NK-92 (cell line): ENCODE measurements around the gene PITX1.

Experiments used
- DNase-seq: peaks from one replicate; lab custom pipeline; 2025; ENCODE audit not compliant: unreplicated experiment; lab: John Stamatoyannopoulos, UW

The PITX1 gene

DNA sequence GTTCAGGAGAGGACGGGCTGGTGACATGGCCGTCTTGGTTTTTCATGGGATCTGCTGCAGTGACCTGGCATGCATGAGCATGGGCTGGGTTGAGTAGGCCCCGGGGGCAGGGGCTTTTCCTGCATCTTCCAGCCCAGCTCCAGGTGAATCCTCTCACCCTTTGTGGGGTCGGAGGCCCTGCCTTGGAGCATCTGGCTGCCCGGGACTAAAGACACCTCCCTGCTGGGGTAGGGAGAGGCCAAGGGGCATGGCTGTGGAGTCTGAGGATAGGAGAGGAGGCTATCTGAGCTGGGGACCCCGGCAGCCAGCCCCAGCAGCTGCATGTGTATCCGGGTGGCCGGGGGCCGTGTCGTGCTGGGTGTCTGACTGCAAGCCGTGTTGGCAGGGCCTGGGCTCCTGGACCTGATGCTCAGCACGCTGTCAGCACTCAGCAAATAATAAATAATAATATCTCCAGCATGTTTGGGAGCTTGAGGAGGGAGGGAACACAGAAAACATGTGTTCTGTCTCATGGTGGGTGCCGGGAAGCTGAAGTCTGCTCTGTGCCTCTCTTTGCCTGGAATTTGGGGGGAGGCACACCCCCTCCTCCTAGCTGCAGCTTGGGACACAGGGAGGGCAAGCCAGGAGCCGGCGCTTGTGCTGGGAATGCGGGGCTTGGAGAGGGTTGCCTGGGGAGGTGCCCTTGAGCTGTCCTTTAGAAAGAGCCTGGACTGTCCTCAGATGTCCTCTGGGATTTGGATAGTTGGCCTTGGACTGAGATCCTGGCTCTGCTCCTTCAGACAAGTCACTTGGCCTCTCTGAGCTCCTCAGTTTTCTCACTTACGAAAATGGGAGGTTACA lies 28.4 kb upstream of the PITX1 start:
- no peak for DNase-seq

DNA sequence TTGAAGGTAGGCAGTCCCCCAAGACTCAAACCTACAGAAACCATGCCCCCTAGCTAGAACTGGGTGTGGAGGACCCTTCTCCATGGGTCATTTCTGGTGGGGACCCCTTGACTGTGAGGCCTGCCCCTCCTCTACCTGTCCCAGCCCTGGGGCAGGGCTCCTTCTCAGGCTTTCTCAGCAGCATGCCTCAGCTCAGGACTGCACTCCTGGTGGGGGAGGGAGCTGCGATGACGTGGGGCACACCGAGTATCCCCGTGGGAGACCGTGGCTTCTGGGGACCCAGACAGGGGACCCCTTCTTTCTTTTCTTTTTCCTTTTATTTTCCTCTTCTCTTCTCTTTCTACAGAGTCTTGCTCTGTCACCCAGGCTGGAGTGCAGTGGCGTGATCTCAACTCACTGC lies 27.0 kb upstream of the PITX1 start:
- DNase-seq, result no peak

DNA sequence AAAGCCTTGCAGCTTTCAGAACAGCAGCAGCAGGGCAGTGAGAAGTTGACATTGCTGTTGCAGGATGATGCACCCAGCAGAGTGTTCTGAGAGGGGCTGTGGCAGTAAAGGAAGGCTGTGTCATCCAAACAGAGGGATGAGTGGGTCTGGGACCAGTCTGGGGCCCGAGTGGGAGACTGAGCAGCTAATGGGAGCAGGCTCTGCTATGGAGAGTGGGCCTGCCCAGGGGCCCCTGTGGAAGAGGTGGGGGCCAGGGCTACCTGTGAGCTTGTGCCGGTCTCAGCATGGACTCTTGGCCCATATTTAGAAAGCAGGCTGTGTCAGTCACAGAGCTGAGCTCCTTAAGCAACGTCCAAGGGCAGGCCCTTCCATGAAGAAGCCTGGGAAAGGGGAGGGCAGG lies 26.0 kb upstream of the PITX1 start:
- no peak for DNase-seq

DNA sequence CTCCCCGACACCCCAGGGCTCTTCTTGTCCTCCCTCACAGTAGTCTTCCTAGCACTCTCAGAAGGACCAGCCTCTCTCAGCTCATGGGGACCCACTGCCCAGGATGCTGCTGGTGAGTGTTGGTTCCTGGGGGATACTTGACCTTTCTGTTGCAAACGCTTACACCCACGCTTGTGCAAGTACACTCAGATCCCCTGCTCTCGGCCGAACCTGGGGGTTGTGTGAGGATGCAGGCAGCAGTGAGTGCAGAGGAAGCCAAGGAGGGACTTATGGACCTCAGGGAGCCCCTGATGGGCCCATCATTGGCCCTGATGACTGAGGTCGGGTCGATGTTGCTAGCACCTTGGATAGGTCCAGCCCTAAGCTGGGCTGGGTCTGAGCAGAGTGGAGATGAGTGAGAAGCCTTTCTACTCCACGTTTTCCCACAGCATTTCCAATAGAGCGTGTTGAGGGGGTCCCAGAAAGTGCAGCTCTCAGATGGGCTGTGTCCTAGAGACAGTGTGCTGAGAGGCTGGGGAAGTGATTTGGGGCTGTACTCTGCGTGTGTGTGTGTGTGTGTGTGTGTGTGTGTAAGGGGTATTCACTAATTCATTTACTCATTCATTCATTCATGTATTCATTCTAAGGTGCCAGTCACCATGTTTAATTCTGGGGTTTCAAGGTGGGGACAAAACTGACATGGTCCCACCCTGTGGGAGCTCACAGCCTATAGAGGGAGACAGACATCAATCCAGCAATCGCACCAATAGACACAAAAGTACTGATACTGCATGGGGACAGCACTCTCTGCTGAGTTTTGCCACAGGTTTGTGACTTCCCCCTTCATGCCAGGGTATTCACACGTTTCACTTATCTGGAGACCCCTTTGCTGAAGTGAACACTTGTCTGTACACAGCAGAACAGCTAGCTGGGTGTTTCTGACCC lies 25.2 kb upstream of the PITX1 start:
- DNase-seq, result no peak

DNA sequence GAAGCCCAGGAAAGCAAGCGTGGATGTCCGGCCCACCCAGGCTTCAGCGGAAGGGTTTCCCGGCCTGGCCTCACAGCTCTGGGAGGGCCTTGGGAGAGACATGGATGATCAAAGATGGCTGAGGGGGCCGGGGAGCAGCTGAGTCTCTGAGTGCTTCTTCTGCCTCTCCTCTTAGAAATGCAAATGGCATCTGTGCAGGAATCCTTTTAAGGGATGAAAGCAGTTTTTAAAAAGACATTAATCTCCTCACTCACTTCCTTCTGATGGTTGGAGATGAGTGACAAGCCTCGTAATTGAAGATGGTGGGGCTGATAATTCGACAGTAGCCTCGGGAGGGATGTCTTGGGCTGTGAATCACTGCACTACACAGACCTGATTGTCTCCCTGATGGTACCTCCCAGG lies 24.3 kb upstream of the PITX1 start:
- no peak for DNase-seq

DNA sequence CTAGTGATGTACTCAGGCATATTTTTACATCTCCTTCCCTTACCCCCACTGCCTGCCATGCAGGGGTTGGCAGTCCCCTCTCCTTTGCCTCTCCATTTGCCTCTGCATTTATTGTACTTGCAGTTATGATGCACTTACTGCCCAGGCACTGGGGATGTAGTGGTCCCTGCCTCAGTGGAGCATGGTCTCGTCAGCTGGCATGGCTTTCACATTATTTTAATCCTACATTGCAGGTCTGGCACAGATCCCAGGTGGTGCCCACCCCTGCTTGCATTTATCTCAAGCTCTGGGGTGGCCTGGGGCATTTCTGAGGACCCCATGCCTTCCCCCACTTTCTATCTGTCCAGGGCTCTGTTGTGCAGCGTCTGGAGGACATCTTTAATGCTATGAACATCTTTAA lies 23.2 kb upstream of the PITX1 start:
- no peak for DNase-seq

DNA sequence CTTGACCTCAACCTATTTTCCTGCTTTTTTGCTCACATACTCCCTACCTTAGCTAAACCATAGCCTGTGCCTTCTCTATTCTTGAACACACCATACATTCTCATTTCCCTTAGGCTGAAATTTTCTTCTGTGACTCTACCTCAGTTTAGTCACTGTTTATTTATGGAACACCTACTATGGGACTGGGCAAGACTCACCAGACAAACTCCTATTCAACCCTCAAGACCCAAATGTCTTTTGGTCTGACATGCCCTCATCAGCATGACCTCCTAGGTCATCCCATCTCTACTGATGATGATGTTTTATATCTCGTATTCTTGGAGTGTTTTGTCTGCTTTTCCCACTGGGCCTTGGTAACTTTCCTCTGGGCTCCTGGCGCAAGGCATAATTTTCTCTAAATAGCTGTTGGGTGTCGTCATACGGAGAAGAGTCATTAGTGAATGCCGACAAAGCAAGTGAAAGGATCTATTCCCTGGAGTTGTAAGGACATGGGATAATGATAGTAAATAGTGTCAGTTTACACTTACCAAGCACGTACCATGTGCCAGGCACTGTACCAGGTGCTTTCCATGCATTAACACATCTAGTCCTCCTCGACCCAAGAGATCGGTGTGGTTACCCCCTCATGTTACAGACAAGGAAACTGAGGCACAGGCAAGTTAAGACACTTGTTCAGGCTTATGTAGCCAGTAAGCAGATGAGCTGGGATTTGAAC lies 22.4 kb upstream of the PITX1 start:
- no peak for DNase-seq

DNA sequence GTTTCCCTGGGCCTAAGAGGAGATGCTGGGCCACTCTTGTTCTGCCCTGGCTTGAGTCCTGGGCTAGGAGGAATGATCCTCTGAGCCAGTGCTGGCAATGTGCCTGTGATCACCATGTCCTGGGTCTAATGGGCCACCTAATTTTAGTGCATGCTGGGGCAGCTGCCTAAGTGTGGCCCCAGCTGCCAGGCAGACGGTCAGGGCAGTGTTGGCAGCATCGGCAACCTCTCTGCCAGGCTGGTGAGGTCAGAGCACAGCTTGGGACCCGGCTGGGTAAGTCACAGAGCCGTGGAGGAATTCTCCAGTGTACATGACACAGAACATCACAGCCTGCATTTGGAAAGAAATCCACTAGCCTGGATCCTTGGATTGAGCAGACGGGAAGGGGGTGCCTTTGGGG lies 21.4 kb upstream of the PITX1 start:
- DNase-seq, result no peak

DNA sequence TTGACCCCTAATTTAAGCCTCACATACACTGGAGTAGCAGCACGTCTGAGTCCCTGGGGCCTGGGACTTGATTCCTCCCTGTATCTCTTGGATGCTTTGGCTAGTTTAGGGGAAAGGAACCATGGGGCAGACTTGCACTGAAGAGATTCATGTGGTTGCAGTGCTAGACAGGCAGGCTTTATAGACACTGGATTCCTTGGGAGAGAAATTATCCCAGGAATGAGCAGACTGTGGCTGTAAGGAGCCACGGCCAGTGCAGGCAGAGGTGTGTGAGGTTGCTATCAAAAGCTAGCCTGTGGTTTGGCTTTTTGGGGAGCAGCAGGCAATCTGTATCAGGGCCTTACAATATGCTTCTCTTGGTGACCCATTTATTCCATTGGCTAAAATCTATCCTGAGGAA lies 20.5 kb upstream of the PITX1 start:
- no peak for DNase-seq

DNA sequence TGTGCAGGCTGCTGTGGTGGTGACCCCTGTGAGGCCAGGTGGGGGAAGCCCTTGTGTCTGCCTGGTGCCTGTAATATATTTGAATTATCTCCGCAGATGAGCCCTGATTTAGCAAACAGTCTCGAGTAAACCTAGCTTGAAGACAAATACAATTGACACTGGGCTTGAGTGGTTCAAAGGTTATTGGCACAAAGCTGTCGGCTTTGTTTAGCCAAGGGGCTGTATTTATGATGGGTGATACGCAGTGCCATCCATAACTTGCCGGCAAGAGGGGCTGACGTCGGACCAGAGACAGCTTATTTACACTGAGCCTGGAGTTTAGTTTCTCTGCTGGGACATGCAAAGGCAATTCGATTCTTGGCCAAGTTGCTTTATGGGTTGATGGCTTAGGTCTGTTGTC lies 20.0 kb upstream of the PITX1 start:
- no peak for DNase-seq

DNA sequence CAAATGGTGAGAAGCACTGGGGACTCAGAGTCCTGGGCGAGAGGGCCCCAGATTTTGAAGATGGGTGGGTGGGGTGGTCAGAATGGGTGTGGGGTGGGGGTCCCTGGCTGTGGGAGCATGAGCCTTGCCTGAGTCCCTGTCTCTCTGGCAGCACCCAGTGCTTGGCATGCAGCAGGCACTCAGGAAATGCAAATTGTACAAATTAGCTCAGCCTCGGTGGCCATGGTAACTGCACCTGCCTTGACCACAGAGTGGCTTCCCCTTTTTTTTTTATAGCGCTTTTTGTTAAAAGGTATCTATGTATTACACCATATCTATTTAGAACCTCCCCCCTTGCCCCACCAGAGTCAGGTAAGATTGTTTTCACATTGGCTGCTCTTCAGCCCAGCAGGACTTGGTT lies 19.2 kb upstream of the PITX1 start:
- no peak for DNase-seq

DNA sequence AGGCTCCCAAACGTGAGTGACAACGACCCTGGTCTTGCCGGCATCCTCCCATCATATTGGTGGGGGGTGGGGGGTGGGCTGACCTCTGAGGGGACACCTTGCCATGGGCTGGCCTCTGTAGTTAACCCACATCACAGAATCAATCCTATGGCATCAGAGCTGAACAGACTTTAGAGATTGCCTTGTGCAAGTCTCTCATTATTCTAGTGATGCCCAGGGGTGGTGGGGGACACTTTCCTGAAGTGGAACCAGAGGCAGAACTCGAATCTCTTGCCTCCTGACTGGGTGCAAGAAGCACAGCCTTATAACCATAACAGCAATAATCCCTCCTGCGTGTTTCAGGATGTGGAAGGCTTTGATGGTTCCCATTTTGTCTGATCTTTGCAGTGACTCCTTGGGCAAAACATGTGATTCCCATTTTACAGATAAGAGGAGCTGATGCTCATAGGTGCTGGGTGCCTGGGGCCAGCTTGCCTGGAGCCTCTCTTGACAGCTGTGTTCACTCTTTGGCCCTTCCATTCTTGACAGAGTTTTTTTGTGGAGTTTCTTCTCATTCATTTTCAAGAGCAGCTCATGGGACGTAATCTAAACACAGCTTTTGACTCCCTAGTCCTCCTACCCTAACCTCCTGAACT lies 18.6 kb upstream of the PITX1 start:
- DNase-seq, result no peak

DNA sequence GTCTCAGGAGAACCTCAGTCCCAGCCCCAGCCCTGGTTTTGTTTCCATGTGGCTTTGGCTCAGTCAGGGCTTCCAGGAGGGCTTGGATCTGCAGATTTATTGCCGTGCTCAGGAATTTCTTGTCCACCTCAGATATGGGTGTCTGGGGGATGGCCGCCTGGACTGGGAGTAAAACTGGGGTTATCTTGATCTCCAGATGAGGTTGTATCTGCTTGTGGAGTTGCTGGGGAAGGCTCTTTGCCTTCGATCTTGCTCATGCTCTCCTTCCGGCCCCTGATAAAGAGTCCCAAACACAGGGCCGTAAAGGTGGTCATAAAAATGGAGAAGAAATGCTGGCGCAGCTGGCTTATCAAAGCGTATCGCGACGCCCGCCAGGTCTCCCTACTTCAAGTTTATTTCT lies 17.8 kb upstream of the PITX1 start:
- DNase-seq, result no peak

DNA sequence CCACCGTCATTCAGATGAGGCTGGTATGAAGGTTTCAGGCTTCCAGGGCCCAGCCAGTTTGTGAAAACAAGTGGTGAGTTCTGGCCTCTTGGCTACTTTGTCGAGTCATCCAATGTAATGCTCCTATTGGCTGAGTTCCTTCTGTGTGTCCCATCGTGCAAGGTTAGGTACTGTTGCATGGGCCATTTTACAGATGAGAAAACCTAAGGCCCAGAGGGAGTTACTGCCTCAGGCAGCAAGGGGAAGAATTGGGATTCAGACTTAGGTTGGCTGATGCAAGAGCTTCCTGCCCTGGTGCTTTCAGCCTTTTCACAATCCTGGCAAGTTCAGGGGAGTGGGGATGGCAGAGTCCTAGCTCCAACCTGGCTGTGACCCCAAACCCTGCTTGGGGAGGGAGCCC lies 17.4 kb upstream of the PITX1 start:
- DNase-seq, result no peak

DNA sequence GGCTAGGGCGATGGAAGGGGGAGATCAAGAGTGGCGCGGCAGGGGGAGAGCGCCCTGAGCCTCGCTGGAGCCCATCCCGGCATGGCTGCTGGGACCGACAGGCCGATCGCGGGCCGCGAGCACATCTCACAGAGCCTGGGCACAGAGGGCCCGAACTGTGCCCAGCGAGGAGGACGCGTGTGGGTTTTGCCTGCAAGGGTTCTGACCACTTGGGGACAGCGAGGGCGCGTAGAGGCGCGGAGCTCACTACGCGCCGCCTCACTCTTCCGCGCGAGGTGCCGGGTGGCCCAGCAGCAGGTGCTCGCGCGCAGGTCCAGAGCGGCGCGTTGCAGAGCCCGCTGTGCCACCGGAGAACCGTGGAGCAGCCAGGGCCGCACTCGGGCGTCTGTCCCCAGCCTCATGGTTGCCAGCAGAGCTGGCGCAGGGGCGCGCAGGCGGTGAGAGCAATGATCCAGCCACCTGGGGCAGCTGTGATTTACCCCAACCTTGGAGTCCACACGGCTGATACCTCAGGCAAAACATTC lies 16.3 kb upstream of the PITX1 start:
- DNase-seq, result no peak

DNA sequence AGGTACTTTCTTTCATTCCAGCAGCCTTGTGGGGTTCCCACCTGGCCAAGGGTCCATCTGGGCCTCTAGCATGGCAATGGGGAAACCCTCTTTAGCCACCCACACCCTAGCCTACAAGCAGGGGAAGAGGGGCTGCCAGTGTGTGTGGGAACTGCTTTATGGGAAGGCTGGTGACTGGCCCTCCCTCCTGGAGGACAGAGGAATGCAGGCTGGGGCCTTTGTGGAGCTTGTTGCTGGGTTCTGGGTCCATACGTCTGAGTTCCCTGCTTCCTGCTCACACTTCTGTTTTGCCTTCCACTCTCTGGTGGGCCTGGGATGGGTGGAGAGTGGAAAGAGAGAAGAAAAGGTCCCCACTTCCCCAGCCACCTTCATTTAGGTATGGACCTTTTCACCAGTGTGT lies 14.9 kb upstream of the PITX1 start:
- DNase-seq, result no peak

DNA sequence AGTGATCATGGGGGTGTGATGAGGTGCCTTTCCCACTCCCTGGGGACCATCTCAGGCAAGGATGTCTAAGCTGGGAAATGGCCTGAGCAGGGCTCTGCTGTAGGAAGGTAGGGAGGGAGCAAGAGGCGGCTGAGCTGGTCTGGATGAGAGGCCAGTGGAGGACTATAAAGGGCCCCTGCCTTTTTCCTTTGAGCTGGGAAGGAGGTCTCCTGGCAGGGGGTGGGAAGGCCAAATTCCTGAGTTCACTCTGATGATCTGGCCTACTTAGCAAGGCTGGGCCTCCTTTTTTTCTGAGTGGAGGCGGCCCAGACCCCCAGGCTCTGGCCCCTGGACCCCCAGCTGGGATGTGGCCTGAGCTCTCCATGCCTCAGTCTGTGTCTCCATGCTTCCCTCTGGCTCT lies 14.3 kb upstream of the PITX1 start:
- no peak for DNase-seq

DNA sequence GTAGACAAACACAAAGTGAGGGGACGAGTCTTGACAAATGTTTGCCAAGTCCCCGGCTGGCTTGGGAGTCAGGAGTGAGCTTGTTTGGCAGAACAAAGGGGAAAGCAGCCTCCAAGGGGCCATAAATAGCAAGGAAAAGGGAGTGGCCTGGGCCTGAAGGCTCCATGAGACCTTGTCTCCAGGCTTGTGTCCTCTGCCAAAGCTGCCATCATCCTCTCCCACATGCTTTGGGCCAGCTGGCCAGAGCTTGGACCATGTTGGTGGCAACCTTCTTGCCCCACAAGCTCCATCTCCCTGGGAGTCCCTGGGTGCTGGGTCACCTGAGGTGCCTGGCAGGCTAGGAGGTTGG lies 13.3 kb upstream of the PITX1 start:
- DNase-seq, result no peak

DNA sequence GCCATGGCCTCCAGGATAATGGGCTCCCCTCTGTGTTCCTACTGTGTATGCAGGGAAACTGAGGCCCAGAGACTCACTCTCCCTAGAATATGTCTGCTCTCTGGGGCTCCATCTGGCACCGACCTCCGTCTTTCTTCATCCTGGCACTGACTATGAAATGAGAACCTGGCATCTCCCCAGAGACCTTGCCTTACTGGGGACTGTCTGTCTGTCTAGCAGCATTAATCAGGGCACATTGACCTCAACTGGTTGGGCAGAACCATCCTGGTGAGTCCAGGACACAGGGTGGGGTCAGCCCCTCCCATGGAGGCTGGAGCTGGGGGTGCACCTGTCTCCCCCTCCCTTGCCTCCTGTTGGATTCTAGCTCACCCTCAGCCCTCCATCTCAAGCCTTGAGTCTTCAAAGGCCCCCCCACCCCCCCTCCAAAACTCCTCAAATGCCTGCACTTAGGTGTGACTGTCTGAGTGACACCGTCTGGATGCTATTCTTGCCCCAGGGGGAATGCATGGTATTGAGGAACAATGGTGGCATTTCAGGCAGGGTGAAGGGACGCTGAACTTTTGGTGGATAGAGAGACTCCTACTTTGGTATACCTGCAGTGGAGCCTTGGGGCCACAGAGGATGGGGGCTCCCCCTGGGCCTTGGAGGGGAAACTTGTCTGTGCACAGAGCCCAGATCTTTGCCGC lies 12.8 kb upstream of the PITX1 start:
- no peak for DNase-seq

DNA sequence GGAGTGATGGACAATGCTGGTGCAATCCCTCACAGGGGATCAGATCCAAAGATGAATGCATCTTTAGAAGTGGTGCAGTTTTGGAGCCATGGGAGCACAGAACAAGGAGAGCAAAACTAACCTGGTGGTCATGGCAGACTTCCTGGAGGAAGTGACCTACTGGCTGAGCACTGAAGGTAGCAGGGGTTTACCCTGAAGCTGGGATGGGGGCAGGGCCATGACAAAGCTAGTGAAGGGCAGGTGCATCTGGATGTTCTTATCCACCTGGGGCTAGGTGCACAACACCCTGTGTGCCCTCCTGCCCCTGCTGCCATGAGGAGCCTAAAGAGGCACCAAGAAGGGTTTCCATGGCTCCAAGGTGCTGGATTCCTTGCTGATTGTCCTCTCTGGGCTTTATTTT lies 11.5 kb upstream of the PITX1 start:
- no peak for DNase-seq

DNA sequence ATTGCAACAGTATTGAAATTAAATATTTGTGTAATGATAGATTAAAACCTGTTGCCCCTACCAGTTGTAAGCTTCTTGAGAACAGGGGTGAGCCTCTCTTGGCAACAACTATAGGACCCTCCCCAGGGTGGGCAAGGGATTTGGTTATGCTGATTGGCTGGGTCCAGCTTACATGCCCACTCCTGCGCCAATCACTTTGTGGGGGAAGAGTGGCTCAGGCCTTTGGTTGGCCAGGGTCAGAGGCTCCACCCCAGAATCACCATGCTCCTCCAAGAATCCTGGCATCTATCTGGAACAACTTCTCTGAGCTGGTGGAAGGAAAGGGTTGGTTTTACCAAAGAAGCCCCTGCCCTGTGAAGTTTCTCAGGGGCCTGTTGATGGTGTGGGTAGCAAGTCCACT lies 8.6 kb upstream of the PITX1 start:
- DNase-seq, result no peak
